Bronchial smooth muscle cell (primary cell): Measurements from ENCODE around the gene ZNF154. TPM values are rescaled to one million over a fixed set of nuclear protein-coding genes. Genes with fewer than 3 reads are reported as not detected.

Source experiments
- total RNA-seq: library from RNA; depleted of rRNA; stranded (reverse); fragments of >200 nt; gene quantifications from 2 replicates; pipeline ENCODE4 v1.2.1, GENCODE V29; 2014

The ZNF154 gene
- 2.8 and 6.1 TPM in 2 replicates for total RNA-seq

DNA sequence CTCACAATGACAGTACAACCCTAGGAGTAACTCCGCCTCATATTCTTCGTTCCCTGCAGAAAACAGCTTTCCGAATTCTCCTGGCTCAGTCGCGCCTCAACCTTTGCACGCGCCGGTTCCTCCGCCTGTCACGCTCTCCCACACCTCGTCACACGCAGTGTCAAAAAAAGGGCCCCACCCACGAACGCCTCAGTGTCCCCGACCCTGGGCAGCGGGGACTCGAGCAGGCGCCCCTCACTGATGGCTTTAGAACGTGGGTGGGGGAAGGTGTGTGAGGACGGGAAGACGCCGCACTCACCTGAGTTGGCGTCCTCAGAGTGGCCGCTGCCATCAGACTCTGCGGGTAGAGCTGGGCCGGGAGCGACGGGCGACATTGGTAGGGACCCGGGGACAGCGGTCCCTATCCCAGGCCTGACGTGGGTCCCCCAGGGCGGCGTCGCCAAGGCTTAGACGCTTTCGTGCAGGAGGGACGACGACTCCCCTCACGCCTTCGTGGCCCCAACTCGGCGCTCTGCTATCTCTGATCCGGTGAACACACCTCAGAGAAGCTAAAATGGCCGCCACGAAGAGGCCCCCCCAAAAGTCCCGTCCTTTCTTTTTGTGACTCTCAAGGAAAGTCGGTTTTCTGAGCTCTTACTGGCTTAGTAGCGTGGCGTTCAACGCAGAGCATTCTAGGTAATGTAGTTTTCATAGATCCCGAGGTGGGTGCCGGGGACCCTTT lies at the start of gene ZNF154:
Gene ZNF154, minus strand, starts transcription at position 564 of the 721 bp plus-strand sequence. Its CDS starts 233 bp downstream, at position 331.

DNA sequence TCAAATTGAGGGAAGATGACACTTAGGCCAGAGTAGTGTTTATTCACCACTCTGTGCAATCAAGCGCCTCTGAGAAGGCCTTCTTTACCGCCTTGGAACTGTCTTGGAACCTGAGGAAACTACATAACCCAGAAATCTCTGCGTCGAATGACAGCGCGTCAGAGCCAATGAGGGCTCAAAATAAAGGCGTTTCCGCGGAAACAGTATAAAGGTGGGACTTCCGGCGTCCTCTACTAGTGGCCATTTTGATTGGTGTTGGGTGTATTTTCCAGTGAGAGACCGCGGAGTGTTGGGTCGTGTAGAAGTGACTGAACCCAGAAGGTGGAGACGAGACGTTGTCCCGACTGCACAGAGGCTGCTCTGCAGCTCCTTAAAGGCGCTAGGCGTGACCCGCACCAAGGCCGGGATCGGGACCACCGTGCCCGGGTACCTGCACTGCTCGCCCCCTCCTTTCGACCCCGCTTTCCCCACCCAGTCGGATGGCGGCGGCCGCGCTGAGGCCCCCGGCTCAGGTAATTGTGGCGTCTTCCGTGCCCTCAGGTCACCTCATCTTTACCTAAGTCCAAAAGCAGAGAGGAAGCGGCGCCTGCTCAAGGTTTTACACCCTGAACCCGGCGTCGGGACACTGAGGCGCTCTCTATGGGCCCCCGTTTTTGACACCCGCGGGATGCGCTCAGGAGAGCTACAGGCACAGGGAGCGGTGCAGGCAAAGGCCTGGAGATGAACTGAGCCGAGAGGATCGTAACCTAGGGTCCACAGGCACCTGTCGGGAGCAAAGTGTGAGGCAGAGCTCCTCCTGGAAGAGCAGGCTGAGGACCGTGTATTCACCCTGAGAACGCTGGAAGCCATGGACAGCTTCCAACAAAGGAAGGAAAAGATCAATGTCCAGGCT lies 37.8 kb upstream of the ZNF154 start, which contains the start of gene ZNF776:
Gene ZNF776, plus strand, starts transcription at position 236 of the 892 bp plus-strand sequence. Its CDS starts 244 bp downstream, at position 480.

DNA sequence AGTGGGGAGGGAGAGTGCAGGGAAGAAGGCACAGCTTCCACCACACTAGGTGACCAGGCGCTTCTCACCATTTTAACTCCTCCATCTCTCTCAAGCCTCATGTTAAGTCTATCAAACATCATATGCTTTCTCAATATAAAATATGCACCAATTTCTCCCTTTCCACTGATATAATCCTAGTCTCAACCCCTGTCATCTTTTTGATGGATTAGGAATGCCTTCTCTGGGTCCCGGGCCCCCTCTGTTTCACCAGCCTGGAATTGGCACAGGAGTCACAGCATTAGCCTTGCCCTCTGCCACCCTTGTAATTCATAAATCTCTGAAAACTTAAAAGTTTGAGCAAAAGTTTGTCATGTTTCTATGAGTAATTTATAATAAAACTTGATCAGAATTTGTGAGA lies 40.4 kb downstream of the ZNF154 start, which contains the start of gene ZSCAN4:
Gene ZSCAN4, plus strand, starts transcription at position 301 of the 400 bp plus-strand sequence. CDS start 7,211 bp downstream, outside the sequence.

Other genes starting within 250 kb of the ZNF154 start
- 13.3 and 22.4 TPM in 2 replicates for gene ZNF772, start 231.6 kb downstream of the ZNF154 start, total RNA-seq
- gene ZNF419, start 221.5 kb downstream of the ZNF154 start, total RNA-seq, result 14.2 and 14.5 TPM in 2 replicates
- 15.6 and 17.2 TPM in 2 replicates for gene ZNF773, start 209.3 kb downstream of the ZNF154 start, total RNA-seq
- gene ZNF549, start 181.8 kb downstream of the ZNF154 start, total RNA-seq, result 4.3 and 5.4 TPM in 2 replicates
- gene ZNF550, start 149.3 kb downstream of the ZNF154 start, total RNA-seq, result 8.6 and 8.8 TPM in 2 replicates
- gene ZNF416, start 130.3 kb downstream of the ZNF154 start, total RNA-seq, result 4.4 and 5.5 TPM in 2 replicates
- 5.2 and 7.7 TPM in 2 replicates for gene ZIK1, start 125.1 kb downstream of the ZNF154 start, total RNA-seq
- gene ZNF530, start 109.3 kb downstream of the ZNF154 start, total RNA-seq, result 1.6 and 3.0 TPM in 2 replicates
- 15.9 and 19.7 TPM in 2 replicates for gene ZNF134, start 95.0 kb downstream of the ZNF154 start, total RNA-seq
- gene ZNF211, start 76.0 kb downstream of the ZNF154 start, total RNA-seq, result 8.8 and 11.2 TPM in 2 replicates
- not detected in 2 replicates for gene ZSCAN4, start 40.3 kb downstream of the ZNF154 start, total RNA-seq
- gene ZNF551, start 27.2 kb downstream of the ZNF154 start, total RNA-seq, result 4.4 and 4.6 TPM in 2 replicates
- 12.0 and 12.1 TPM in 2 replicates for gene ZNF671, start 18.4 kb upstream of the ZNF154 start, total RNA-seq
- gene ZNF776, start 37.6 kb upstream of the ZNF154 start, total RNA-seq, result 16.1 and 17.8 TPM in 2 replicates
- gene ZNF586, start 60.5 kb upstream of the ZNF154 start, total RNA-seq, result 15.0 and 17.8 TPM in 2 replicates
- gene ZNF552, start 105.7 kb upstream of the ZNF154 start, total RNA-seq, result 3.1 and 3.2 TPM in 2 replicates
- gene ZNF587B, start 121.1 kb upstream of the ZNF154 start, total RNA-seq, result 9.7 and 13.1 TPM in 2 replicates
- 14.5 and 15.0 TPM in 2 replicates for gene ZNF587, start 140.7 kb upstream of the ZNF154 start, total RNA-seq
- 4.9 and 5.8 TPM in 2 replicates for gene ZNF814, start 179.8 kb upstream of the ZNF154 start, total RNA-seq
- gene ZNF417, start 207.4 kb upstream of the ZNF154 start, total RNA-seq, result 18.0 and 24.0 TPM in 2 replicates
- gene ZNF418, start 226.2 kb upstream of the ZNF154 start, total RNA-seq, result 9.1 and 11.8 TPM in 2 replicates
- gene ZNF256, start 238.5 kb upstream of the ZNF154 start, total RNA-seq, result 6.3 and 6.5 TPM in 2 replicates